Measurements from ENCODE around the gene NUB1.

- TF ChIP-seq CTCF (IDR thresholded peaks at IDR 0.05) (no peak), POLR2A (IDR thresholded peaks at IDR 0.05) (no peak)
Measured at GRCh38 chr7:151361193-151361959, 19.8 kb downstream of the NUB1 start.
